BJ (cell line): ENCODE measurements around the gene CTNNA2. TPM values are rescaled to one million over a fixed set of nuclear protein-coding genes. Genes with fewer than 3 reads are reported as not detected.
"Not testable (repeated sequence)": the region's sequence is repeated elsewhere in the genome, so short reads cannot be mapped to it uniquely, and the experiment has no call there.

Source experiments
- CTCF ChIA-PET: fragments of 350-600 bp; formaldehyde crosslinking; extraction: SDS; loops from one replicate; lab custom pipeline; 2021; ENCODE audit warnings: antibody characterized with exemption, inconsistent platforms; lab: Yijun Ruan, JAX
- POLR2A ChIA-PET: fragments of 300-600 bp; sonication (Branson Sonifier 250); formaldehyde crosslinking; extraction: SDS; loops from one replicate; lab custom pipeline; 2021; ENCODE audit warnings: antibody characterized with exemption; lab: Charles Lee
- DNase-seq: peaks from one replicate; pipeline ENCODE4 v3.0.0-alpha.2; 2011; ENCODE audit warnings: low read depth
- H3K27me3 ChIP-seq: 2 replicates; pipeline ENCODE4 v1.6.0; 2011; ENCODE audit warnings: low read length; ENCODE audit not compliant: control insufficient read depth, insufficient read depth
- H3K36me3 ChIP-seq: 2 replicates; pipeline ENCODE4 v1.5.1; 2011; ENCODE audit warnings: low read length; ENCODE audit not compliant: control insufficient read depth, insufficient read depth
- H3K4me3 ChIP-seq: 2 replicates; pipeline ENCODE4 v1.5.1; 2011; ENCODE audit warnings: low read depth, mild to moderate bottlenecking, control low read depth, low read length
- polyA plus RNA-seq: library from polyadenylated mRNA; depleted of rRNA; stranded (reverse); fragments of >200 nt; gene quantifications from 2 replicates; pipeline ENCODE4 v1.2.3, GENCODE V29; 2011
- TF ChIP-seq, protein P1 (sequence below): IDR thresholded peaks from 2 replicates; pipeline ENCODE4 v1.5.1; 2011; ENCODE audit warnings: low read depth, mild to moderate bottlenecking, control low read depth, inconsistent platforms, low read length, moderate library complexity; ENCODE audit not compliant: insufficient read depth

The CTNNA2 gene
- polyA plus RNA-seq, 1 experiment, result not detected

DNA sequence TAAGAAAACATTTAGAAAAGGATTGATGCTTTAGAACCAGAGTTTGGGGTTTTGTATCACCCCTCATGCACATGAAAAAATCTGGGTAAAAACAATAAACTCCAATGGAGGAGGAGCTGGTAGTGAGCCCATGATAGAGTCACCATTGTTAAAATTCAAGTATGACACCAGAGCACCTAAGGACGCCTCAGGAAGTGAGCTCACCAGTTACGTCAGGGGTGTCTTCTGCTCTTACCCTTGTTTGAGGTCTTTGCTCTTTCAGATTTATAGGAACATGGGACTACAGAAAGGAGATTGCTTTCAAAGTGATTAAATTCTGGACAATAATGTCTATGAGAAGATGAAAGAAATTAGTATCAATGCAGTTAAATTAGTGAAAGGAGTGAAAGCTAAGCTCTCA lies 685.2 kb downstream of the CTNNA2 start:
- DNase-seq, result no peak
- Histone ChIP-seq H3K36me3 (no peaks in the 10 kb centered on the region), H3K4me3 (no peak overlapping the region), H3K27me3 (no peaks in the 10 kb centered on the region)
- TF ChIP-seq, protein P1, sequence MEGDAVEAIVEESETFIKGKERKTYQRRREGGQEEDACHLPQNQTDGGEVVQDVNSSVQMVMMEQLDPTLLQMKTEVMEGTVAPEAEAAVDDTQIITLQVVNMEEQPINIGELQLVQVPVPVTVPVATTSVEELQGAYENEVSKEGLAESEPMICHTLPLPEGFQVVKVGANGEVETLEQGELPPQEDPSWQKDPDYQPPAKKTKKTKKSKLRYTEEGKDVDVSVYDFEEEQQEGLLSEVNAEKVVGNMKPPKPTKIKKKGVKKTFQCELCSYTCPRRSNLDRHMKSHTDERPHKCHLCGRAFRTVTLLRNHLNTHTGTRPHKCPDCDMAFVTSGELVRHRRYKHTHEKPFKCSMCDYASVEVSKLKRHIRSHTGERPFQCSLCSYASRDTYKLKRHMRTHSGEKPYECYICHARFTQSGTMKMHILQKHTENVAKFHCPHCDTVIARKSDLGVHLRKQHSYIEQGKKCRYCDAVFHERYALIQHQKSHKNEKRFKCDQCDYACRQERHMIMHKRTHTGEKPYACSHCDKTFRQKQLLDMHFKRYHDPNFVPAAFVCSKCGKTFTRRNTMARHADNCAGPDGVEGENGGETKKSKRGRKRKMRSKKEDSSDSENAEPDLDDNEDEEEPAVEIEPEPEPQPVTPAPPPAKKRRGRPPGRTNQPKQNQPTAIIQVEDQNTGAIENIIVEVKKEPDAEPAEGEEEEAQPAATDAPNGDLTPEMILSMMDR, result no peak
- ChIA-PET CTCF (no interaction called here), POLR2A (no interaction called here)

- DNase-seq, result no peak
- Histone ChIP-seq H3K4me3 (no peak overlapping the region), H3K27me3 (no peaks in the 10 kb centered on the region), H3K36me3 (no peaks in the 10 kb centered on the region)
- TF ChIP-seq, protein P1, result no peak
- POLR2A ChIA-PET, result no interaction called here
- CTCF ChIA-PET, result interaction anchor here (1.2 kb wide), 1 partner anchor 39 kb away, joined by 3 read pairs; no protein-coding TSS in a partner anchor
Observed at GRCh38 chr2:80199504-80199903, 686.7 kb downstream of the CTNNA2 start.

DNA sequence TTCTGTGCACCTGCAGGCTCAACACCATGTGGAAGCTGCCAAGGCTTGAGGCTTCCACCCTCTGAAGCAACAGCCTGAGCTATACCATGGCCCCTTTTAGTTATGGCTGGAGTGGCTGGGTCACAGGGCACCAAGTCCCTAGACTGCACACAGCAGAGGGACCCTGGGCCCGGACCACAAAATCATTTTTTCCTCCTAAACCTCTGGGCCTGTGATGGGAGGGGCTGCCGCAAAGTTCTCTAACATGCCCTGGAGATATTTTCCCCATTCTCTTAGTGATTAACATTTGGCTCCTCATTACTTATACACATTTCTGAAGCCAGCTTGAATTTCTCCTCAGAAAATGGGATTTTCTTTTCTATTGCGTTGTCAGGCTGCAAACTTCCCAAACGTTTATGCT lies 691.1 kb downstream of the CTNNA2 start:
- H3K27me3 ChIP-seq, POLR2A ChIA-PET, H3K36me3 ChIP-seq, DNase-seq, H3K4me3 ChIP-seq: not testable (repeated sequence)
- CTCF ChIA-PET, result interaction anchor here (1.8 kb wide), 1 partner anchor 13 kb away, joined by 3 read pairs; no protein-coding TSS in a partner anchor

DNA sequence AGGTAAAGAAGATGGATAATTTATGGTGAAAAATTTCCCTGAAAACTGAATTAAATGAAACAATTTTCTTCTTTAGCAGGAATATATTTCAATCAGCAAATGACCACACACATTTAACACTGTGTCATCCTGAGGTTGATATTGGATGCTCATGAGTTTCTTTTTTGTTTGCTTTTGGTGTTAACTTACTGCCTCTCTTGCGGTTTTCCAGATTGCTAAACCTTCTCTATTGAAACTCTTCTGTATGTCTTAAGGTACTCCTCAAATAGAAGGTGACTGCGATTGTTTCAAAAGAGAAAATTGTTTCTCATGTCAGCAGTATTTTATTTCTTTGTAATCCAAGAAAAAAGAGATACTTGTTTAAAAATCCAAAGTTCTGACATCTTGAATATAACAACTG lies 692.6 kb downstream of the CTNNA2 start:
- DNase-seq, result no peak
- ChIA-PET POLR2A (interaction anchor here (0.7 kb wide), 1 partner anchor 47 kb away, joined by 3 read pairs; no protein-coding TSS in a partner anchor), CTCF (no interaction called here)
- TF ChIP-seq, protein P1, result no peak
- no peak overlapping the region for H3K4me3 ChIP-seq
- H3K36me3 ChIP-seq, result no peaks in the 10 kb centered on the region
- no peaks in the 10 kb centered on the region for H3K27me3 ChIP-seq

- TF ChIP-seq, protein P1, result no peak
- H3K27me3 ChIP-seq, result no peaks in the 10 kb centered on the region
- no peak for DNase-seq
- no peak overlapping the region for H3K4me3 ChIP-seq
- POLR2A ChIA-PET, result no interaction called here
- H3K36me3 ChIP-seq, result no peaks in the 10 kb centered on the region
- CTCF ChIA-PET, result no interaction called here
Observed at GRCh38 chr2:80209458-80209857, 696.6 kb downstream of the CTNNA2 start.

DNA sequence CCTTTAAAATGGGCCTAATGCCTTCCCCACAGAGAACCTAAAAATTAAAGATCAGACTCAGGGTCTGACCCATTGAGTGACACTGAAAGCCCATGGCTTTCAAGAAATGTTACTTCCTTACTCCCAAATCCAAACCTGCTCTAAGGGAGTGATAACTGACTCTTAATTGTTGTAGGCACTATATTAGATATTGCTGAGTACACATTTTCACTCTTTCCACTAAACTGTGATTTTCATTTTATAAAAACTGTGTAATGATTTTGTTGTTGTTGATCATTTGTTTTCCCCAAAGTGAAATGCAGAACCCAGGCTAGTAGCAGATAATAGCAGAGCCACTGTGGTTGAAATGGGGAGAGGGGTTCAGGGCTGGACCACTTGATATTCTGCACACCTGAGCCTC lies 704.6 kb downstream of the CTNNA2 start:
- ChIA-PET CTCF (interaction anchor here (0.9 to 1.7 kb wide), 4 partner anchors 14 to 144 kb away, joined by 3 to 4 read pairs (median 3); no protein-coding TSS in a partner anchor), POLR2A (no interaction called here)
- no peak for DNase-seq
- TF ChIP-seq, protein P1, result no peak
- H3K36me3 ChIP-seq, result no peaks in the 10 kb centered on the region
- no peaks in the 10 kb centered on the region for H3K27me3 ChIP-seq
- H3K4me3 ChIP-seq, result no peak overlapping the region
